NT2/D1 (cell line): Measurements from ENCODE around the gene SMIM35.

ENCODE experiments used
- SUZ12 ChIP-seq: IDR thresholded peaks from 2 replicates; pipeline ENCODE4 v1.6.1; 2011; ENCODE audit not compliant: insufficient read length, insufficient read depth; ENCODE audit errors: extremely low read depth
- YY1 ChIP-seq: IDR thresholded peaks from 2 replicates; pipeline ENCODE4 v1.6.1; 2011; ENCODE audit not compliant: insufficient read length, insufficient read depth
- ZNF274 ChIP-seq: IDR thresholded peaks from 2 replicates; pipeline ENCODE4 v1.6.1; 2011; ENCODE audit warnings: mild to moderate bottlenecking, low read depth, low read length

- no peak for TF ChIP-seq SUZ12
- TF ChIP-seq YY1, result no peak
- no peak for TF ChIP-seq ZNF274
Observed at GRCh38 chr11:117997406-117997805, 89.4 kb downstream of the SMIM35 start.
